ENCODE results near the gene WSCD2. TPM values are rescaled to one million over a fixed set of nuclear protein-coding genes. Genes with fewer than 3 reads are reported as not detected.
A peak's percentile ranks its signal among the peaks of the same experiment; 100 is the strongest.

The WSCD2 gene
- total RNA-seq, 1 donor from 2014 or later = 1.4 TPM

- no peak for TF ChIP-seq CTCF (IDR thresholded peaks at IDR 0.05; ENCODE audit: partially characterized antibody, unreplicated experiment)
- peak overlapping the region; percentile 50 for H3K4me3 Mint-ChIP-seq (ENCODE audit: unreplicated experiment)
- H3K27ac Mint-ChIP-seq (ENCODE audit: unreplicated experiment) = peak overlapping the region; percentile 54
- peak; percentile 74 for DNase-seq
- peaks cover 11% of the 10 kb centered on the region for H3K4me1 Mint-ChIP-seq (ENCODE audit: low read depth, unreplicated experiment)
- peaks cover 4% of the 10 kb centered on the region for H3K36me3 Mint-ChIP-seq (ENCODE audit: unreplicated experiment)
- peaks cover 6% of the 10 kb centered on the region for H3K9me3 Mint-ChIP-seq (ENCODE audit: unreplicated experiment)
- H3K27me3 Mint-ChIP-seq (ENCODE audit: unreplicated experiment) = peaks cover 7% of the 10 kb centered on the region
Observed at GRCh38 chr12:108151533-108152169, 22.6 kb downstream of the WSCD2 start.

DNA sequence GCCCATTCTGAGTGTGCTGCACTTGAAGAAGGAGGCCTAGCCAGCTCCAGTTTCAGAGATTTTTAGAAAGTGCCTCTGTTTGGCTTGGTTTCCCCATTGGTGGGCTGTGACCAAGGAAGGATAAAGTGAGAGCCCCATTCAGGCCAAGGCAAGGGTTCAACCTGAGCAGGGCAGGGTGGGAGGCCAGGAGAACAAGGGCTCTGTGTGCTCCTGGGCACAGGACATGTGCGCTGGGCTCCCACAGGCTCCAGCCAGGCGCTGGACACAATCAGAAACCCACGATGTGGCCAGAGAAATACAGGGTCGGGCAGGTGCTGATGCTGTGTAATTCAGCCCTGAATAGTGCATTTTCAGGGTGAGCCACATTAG, 23.1 kb downstream of the WSCD2 start:
- Mint-ChIP-seq H3K9me3 (ENCODE audit: unreplicated experiment) (peaks cover 6% of the 10 kb centered on the region), H3K27ac (ENCODE audit: unreplicated experiment) (peak overlapping the region; percentile 54), H3K4me1 (ENCODE audit: low read depth, unreplicated experiment) (peaks cover 11% of the 10 kb centered on the region), H3K4me3 (ENCODE audit: unreplicated experiment) (peak overlapping the region; percentile 50), H3K36me3 (ENCODE audit: unreplicated experiment) (peaks cover 4% of the 10 kb centered on the region), H3K27me3 (ENCODE audit: unreplicated experiment) (peaks cover 4% of the 10 kb centered on the region)
- no peak for TF ChIP-seq CTCF (IDR thresholded peaks at IDR 0.05; ENCODE audit: partially characterized antibody, unreplicated experiment)
- no peak for DNase-seq

DNA sequence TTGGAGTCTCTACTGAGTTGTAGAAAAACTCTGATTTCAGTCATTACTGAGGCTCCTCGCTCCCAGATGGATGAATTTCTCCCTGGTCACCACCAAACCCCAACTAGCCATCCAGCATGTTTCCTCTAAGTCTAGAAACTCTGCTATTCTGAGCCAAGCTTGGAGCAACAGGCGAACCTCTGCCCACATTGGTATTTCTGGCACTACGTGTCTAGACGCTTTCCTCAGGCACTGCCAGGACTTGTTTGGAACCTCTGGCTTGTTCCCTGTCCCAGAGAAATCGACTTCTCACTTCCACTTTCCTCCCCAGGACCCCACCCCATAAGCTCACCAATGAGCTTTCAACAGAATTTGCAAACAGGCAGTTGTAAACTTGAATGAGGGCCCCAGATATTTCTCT, 27.6 kb downstream of the WSCD2 start:
- Mint-ChIP-seq H3K36me3 (ENCODE audit: unreplicated experiment) (peaks cover 4% of the 10 kb centered on the region), H3K4me1 (ENCODE audit: low read depth, unreplicated experiment) (peaks cover 8% of the 10 kb centered on the region), H3K9me3 (ENCODE audit: unreplicated experiment) (peaks cover 3% of the 10 kb centered on the region), H3K27me3 (ENCODE audit: unreplicated experiment) (peaks cover 5% of the 10 kb centered on the region), H3K27ac (ENCODE audit: unreplicated experiment) (no peak overlapping the region), H3K4me3 (ENCODE audit: unreplicated experiment) (no peak overlapping the region)
- no peak for TF ChIP-seq CTCF (IDR thresholded peaks at IDR 0.05; ENCODE audit: partially characterized antibody, unreplicated experiment)
- DNase-seq = no peak

DNA sequence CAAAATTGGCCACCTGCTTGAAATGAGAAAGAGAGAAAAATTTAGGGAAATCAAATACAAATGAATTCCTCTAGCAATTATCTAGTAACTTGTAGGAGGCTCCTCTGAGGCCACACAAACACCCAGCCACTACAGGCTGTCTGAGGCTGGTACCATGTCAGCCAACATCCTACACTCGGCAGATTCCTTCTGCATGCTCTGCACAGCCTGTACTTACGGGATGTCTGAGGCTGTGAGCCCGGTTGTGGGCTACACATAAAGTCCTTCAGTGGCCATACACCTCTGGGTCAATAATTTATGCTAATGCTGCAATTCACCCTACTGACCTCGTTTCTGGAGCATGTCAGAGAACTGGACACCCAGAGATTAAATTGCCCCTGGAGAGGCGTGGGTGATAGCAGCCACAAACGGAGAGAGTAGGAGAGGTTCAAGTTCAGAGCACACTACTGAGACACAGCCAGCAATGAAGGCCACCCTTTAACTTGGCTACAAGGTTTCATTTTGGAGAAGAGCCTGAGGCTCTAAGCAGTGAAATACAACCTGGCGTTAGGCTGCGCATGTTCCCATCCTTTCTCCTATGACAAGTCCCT, 28.9 kb downstream of the WSCD2 start:
- Mint-ChIP-seq H3K4me1 (ENCODE audit: low read depth, unreplicated experiment) (peaks cover 4% of the 10 kb centered on the region), H3K9me3 (ENCODE audit: unreplicated experiment) (no peaks in the 10 kb centered on the region), H3K4me3 (ENCODE audit: unreplicated experiment) (no peak overlapping the region), H3K36me3 (ENCODE audit: unreplicated experiment) (peaks cover 4% of the 10 kb centered on the region), H3K27ac (ENCODE audit: unreplicated experiment) (no peak overlapping the region), H3K27me3 (ENCODE audit: unreplicated experiment) (peaks cover 5% of the 10 kb centered on the region)
- no peak for DNase-seq
- TF ChIP-seq CTCF (IDR thresholded peaks at IDR 0.05; ENCODE audit: partially characterized antibody, unreplicated experiment) = no peak

DNA sequence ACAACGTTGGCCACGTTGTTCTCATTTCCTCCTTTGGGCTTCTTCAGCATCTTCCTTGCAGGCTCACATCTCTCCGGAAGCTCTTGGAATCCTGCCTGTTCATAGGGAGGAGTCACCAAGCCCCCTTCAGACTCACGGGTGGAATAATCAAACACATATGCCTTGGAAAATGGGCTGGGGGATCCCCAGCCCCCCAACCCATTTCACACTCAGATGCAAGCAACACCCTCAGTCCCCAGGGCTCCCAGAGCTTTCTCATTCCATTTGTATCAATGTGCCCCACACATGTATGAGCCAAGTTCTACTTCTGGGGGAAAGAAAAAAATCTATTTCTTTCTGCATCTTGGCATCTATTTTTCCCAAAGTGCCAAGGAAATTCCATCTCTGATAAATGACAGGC, 33.1 kb downstream of the WSCD2 start:
- no peak overlapping the region for H3K27ac Mint-ChIP-seq (ENCODE audit: unreplicated experiment)
- peaks cover 4% of the 10 kb centered on the region for H3K4me1 Mint-ChIP-seq (ENCODE audit: low read depth, unreplicated experiment)
- no peak for TF ChIP-seq CTCF (IDR thresholded peaks at IDR 0.05; ENCODE audit: partially characterized antibody, unreplicated experiment)
- peaks cover 4% of the 10 kb centered on the region for H3K27me3 Mint-ChIP-seq (ENCODE audit: unreplicated experiment)
- no peak for DNase-seq
- H3K36me3 Mint-ChIP-seq (ENCODE audit: unreplicated experiment) = no peaks in the 10 kb centered on the region
- no peaks in the 10 kb centered on the region for H3K9me3 Mint-ChIP-seq (ENCODE audit: unreplicated experiment)
- no peak overlapping the region for H3K4me3 Mint-ChIP-seq (ENCODE audit: unreplicated experiment)
